NCI-H1105 treated with DMSO at 0.1 percent for 48 hours (cell line): Measurements from ENCODE around the gene MFAP4.

Experiments
- DNase-seq: peaks from one replicate; lab custom pipeline; 2025; lab: John Stamatoyannopoulos, UW

MFAP4 gene

GRCh38 chr17:19333736-19334290 is 53.2 kb downstream of the MFAP4 start:
- DNase-seq = no peak
